Mesodermal cell (in vitro differentiated cells): Measurements from ENCODE around the gene IRX6.

ENCODE experiments used
- H3K27ac ChIP-seq: 2 replicates; pipeline ENCODE4 v1.7.0; 2013; ENCODE audit warnings: mild to moderate bottlenecking, low read depth, low read length, moderate library complexity; ENCODE audit not compliant: severe bottlenecking
- H3K36me3 ChIP-seq: 2 replicates; pipeline ENCODE4 v1.7.1; 2013; ENCODE audit warnings: mild to moderate bottlenecking, low read length, moderate library complexity; ENCODE audit not compliant: control insufficient read depth, insufficient read depth
- H3K4me1 ChIP-seq: one replicate; pipeline ENCODE4 v1.7.1; 2013; ENCODE audit warnings: mild to moderate bottlenecking, low read length; ENCODE audit not compliant: insufficient read depth, control insufficient read depth, poor library complexity, severe bottlenecking
- H3K4me3 ChIP-seq: 2 replicates; pipeline ENCODE4 v1.7.0; 2013; ENCODE audit warnings: low read length, control low read depth, mild to moderate bottlenecking; ENCODE audit not compliant: insufficient read depth, poor library complexity, severe bottlenecking; ENCODE audit errors: extremely low read depth
- H3K9me3 ChIP-seq: 2 replicates; pipeline ENCODE4 v1.7.1; 2013; ENCODE audit warnings: mild to moderate bottlenecking, low read length, moderate library complexity; ENCODE audit not compliant: control insufficient read depth
- WGBS, 2 experiments: methylation state at CpG; one replicate each; pipeline ENCODE4 v1.1.5; 2013; ENCODE audit warnings: missing lambda C conversion rate in 2 of 2; ENCODE audit not compliant: insufficient coverage in 2 of 2; 5-methylcytosine and 5-hydroxymethylcytosine counted together

Gene IRX6

DNA sequence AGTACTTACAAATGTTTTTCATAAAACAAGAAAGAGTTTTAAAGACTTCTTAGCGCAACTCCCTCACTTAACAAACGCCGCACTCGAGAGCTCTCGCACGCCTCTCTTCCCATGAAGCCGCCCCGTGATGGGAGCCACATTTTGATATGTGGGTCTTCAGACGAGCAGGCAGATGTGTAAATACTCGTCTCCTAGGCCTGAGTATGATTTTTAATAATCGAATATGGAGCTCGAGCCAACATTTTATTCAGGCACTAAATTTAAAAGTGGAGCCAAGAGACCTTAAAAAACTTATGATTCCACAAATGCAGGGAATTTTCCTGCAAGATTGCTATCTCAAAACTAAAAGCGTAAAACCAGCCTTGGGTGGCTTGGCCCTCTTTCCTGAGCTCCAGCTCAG is 55.4 kb downstream of the IRX6 start:
- 84 to 95% methylated on average over 7 to 11 of the region's 13 CpGs for WGBS, 2 experiments
- Histone ChIP-seq H3K36me3 (no peaks in the 10 kb centered on the region), H3K27ac (no peak overlapping the region), H3K4me1 (no peaks in the 10 kb centered on the region), H3K4me3 (no peak overlapping the region), H3K9me3 (no peaks in the 10 kb centered on the region)

DNA sequence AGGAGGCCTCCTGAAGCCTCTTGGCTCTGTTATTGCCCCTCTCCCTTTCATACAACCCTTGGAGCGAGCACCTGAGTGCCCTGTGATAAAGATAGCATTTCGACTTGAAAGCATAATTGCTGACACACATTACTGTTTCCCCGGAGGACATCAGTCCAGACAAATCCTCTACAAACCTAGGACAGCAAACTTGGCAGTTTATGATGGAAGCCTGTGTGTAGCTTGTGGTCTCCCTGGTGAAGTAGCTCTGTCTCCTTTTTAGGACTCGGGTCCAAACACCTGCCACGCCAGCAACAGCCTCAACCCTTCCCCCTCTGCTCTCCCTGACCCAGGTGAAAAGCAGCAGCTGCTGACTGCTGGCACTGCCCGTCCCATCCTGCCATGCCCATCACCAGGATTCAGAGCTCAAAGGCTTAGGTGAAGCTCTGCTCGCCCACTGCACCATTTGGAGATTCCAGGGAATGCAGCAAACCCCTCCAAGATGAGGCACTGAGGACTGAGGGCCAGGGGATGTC is 55.9 kb downstream of the IRX6 start:
- Histone ChIP-seq H3K4me1 (no peaks in the 10 kb centered on the region), H3K4me3 (no peak overlapping the region), H3K27ac (no peak overlapping the region), H3K36me3 (no peaks in the 10 kb centered on the region), H3K9me3 (no peaks in the 10 kb centered on the region)
- 79 to 81% methylated on average over 3 to 4 of the region's 7 CpGs for WGBS, 2 experiments
